Measurements from ENCODE around the gene FBN1. TPM values are rescaled to one million over a fixed set of nuclear protein-coding genes. Genes with fewer than 3 reads are reported as not detected.

FBN1 gene
- total RNA-seq, 1 donor = 0.52 TPM

- H3K4me3 ChIP-seq (ENCODE audit: low read length) = no peak overlapping the region
- H3K9me3 ChIP-seq (ENCODE audit: low read depth, low read length) = no peaks in the 10 kb centered on the region
- H3K4me1 ChIP-seq (ENCODE audit: insufficient read depth, low read length) = no peaks in the 10 kb centered on the region
- H3K27me3 ChIP-seq (ENCODE audit: insufficient read depth, low read length) = no peaks in the 10 kb centered on the region
Measured at GRCh38 chr15:48667701-48668100, 22.2 kb upstream of the FBN1 start.

GRCh38 chr15:48664436-48664835 is 18.9 kb upstream of the FBN1 start:
- Histone ChIP-seq H3K4me3 (ENCODE audit: low read length) (no peak overlapping the region), H3K27me3 (ENCODE audit: insufficient read depth, low read length) (no peaks in the 10 kb centered on the region), H3K4me1 (ENCODE audit: insufficient read depth, low read length) (no peaks in the 10 kb centered on the region), H3K9me3 (ENCODE audit: low read depth, low read length) (no peaks in the 10 kb centered on the region)

GRCh38 chr15:48657950-48658591 is 12.6 kb upstream of the FBN1 start:
- H3K4me1 ChIP-seq (ENCODE audit: insufficient read depth, low read length) = no peaks in the 10 kb centered on the region

GRCh38 chr15:48654801-48655200 is 9.3 kb upstream of the FBN1 start:
- H3K27me3 ChIP-seq (ENCODE audit: insufficient read depth, low read length) = no peaks in the 10 kb centered on the region
- no peaks in the 10 kb centered on the region for H3K9me3 ChIP-seq (ENCODE audit: low read depth, low read length)
- H3K4me1 ChIP-seq (ENCODE audit: insufficient read depth, low read length) = no peaks in the 10 kb centered on the region
- no peak overlapping the region for H3K4me3 ChIP-seq (ENCODE audit: low read length)

More at GRCh38 chr15:48657950-48658591, 12.6 kb upstream of the FBN1 start:
- Histone ChIP-seq H3K4me3 (ENCODE audit: low read length) (no peak overlapping the region), H3K27me3 (ENCODE audit: insufficient read depth, low read length) (no peaks in the 10 kb centered on the region), H3K9me3 (ENCODE audit: low read depth, low read length) (no peaks in the 10 kb centered on the region)

- Histone ChIP-seq H3K27me3 (ENCODE audit: insufficient read depth, low read length) (no peaks in the 10 kb centered on the region), H3K4me3 (ENCODE audit: low read length) (no peak overlapping the region), H3K4me1 (ENCODE audit: insufficient read depth, low read length) (no peaks in the 10 kb centered on the region), H3K9me3 (ENCODE audit: low read depth, low read length) (no peaks in the 10 kb centered on the region)
Measured at GRCh38 chr15:48653913-48654670, 8.6 kb upstream of the FBN1 start.

- Histone ChIP-seq H3K9me3 (ENCODE audit: low read depth, low read length) (no peaks in the 10 kb centered on the region), H3K4me1 (ENCODE audit: insufficient read depth, low read length) (no peaks in the 10 kb centered on the region), H3K27me3 (ENCODE audit: insufficient read depth, low read length) (no peaks in the 10 kb centered on the region), H3K4me3 (ENCODE audit: low read length) (no peak overlapping the region)
Measured at GRCh38 chr15:48653216-48653615, 7.7 kb upstream of the FBN1 start.

- H3K4me3 ChIP-seq (ENCODE audit: low read length) = no peak overlapping the region
- no peaks in the 10 kb centered on the region for H3K27me3 ChIP-seq (ENCODE audit: insufficient read depth, low read length)
- H3K4me1 ChIP-seq (ENCODE audit: insufficient read depth, low read length) = no peaks in the 10 kb centered on the region
- H3K9me3 ChIP-seq (ENCODE audit: low read depth, low read length) = no peaks in the 10 kb centered on the region
Measured at GRCh38 chr15:48652510-48653076, 7.1 kb upstream of the FBN1 start.

- no peaks in the 10 kb centered on the region for H3K9me3 ChIP-seq (ENCODE audit: low read depth, low read length)
- no peak overlapping the region for H3K4me3 ChIP-seq (ENCODE audit: low read length)
- H3K27me3 ChIP-seq (ENCODE audit: insufficient read depth, low read length) = peaks cover 12% of the 10 kb centered on the region
- peaks cover 1% of the 10 kb centered on the region for H3K4me1 ChIP-seq (ENCODE audit: insufficient read depth, low read length)
Measured at GRCh38 chr15:48650931-48651330, 5.4 kb upstream of the FBN1 start.

GRCh38 chr15:48647962-48648361 is 2.5 kb upstream of the FBN1 start:
- H3K4me3 ChIP-seq (ENCODE audit: low read length) = no peak overlapping the region
- peaks cover 30% of the 10 kb centered on the region for H3K27me3 ChIP-seq (ENCODE audit: insufficient read depth, low read length)
- no peaks in the 10 kb centered on the region for H3K9me3 ChIP-seq (ENCODE audit: low read depth, low read length)
- peaks cover 8% of the 10 kb centered on the region for H3K4me1 ChIP-seq (ENCODE audit: insufficient read depth, low read length)

GRCh38 chr15:48646331-48646730 is 822 bp upstream of the FBN1 start:
- H3K4me3 ChIP-seq (ENCODE audit: low read length) = no peak overlapping the region
- peaks cover 34% of the 10 kb centered on the region for H3K27me3 ChIP-seq (ENCODE audit: insufficient read depth, low read length)
- H3K9me3 ChIP-seq (ENCODE audit: low read depth, low read length) = no peaks in the 10 kb centered on the region
- peaks cover 8% of the 10 kb centered on the region for H3K4me1 ChIP-seq (ENCODE audit: insufficient read depth, low read length)

GRCh38 chr15:48644827-48645557 is 517 bp downstream of the FBN1 start:
- no peak overlapping the region for H3K4me3 ChIP-seq (ENCODE audit: low read length)
- no peaks in the 10 kb centered on the region for H3K9me3 ChIP-seq (ENCODE audit: low read depth, low read length)
- H3K27me3 ChIP-seq (ENCODE audit: insufficient read depth, low read length) = peaks cover 34% of the 10 kb centered on the region
- peaks cover 8% of the 10 kb centered on the region for H3K4me1 ChIP-seq (ENCODE audit: insufficient read depth, low read length)

- no peak overlapping the region for H3K4me3 ChIP-seq (ENCODE audit: low read length)
- peaks cover 8% of the 10 kb centered on the region for H3K4me1 ChIP-seq (ENCODE audit: insufficient read depth, low read length)
- no peaks in the 10 kb centered on the region for H3K9me3 ChIP-seq (ENCODE audit: low read depth, low read length)
- H3K27me3 ChIP-seq (ENCODE audit: insufficient read depth, low read length) = peaks cover 34% of the 10 kb centered on the region
Measured at GRCh38 chr15:48644467-48644826, 1.1 kb downstream of the FBN1 start.

- Histone ChIP-seq H3K27me3 (ENCODE audit: insufficient read depth, low read length) (peaks cover 34% of the 10 kb centered on the region), H3K9me3 (ENCODE audit: low read depth, low read length) (no peaks in the 10 kb centered on the region), H3K4me3 (ENCODE audit: low read length) (no peak overlapping the region), H3K4me1 (ENCODE audit: insufficient read depth, low read length) (peaks cover 8% of the 10 kb centered on the region)
Measured at GRCh38 chr15:48643776-48644466, 1.6 kb downstream of the FBN1 start.

GRCh38 chr15:48643206-48643605 is 2.3 kb downstream of the FBN1 start:
- Histone ChIP-seq H3K4me3 (ENCODE audit: low read length) (no peak overlapping the region), H3K9me3 (ENCODE audit: low read depth, low read length) (no peaks in the 10 kb centered on the region), H3K27me3 (ENCODE audit: insufficient read depth, low read length) (peaks cover 34% of the 10 kb centered on the region), H3K4me1 (ENCODE audit: insufficient read depth, low read length) (peaks cover 8% of the 10 kb centered on the region)

- H3K4me3 ChIP-seq (ENCODE audit: low read length) = no peak overlapping the region
- peaks cover 34% of the 10 kb centered on the region for H3K27me3 ChIP-seq (ENCODE audit: insufficient read depth, low read length)
- peaks cover 8% of the 10 kb centered on the region for H3K4me1 ChIP-seq (ENCODE audit: insufficient read depth, low read length)
- H3K9me3 ChIP-seq (ENCODE audit: low read depth, low read length) = no peaks in the 10 kb centered on the region
Measured at GRCh38 chr15:48642795-48643194, 2.7 kb downstream of the FBN1 start.
